ENCODE measurements around the gene CDX1. TPM values are rescaled to one million over a fixed set of nuclear protein-coding genes. Genes with fewer than 3 reads are reported as not detected.

CDX1 gene
- total RNA-seq, 4 donors from 2014 or later = not detected

- Histone ChIP-seq H3K27me3 (peaks cover 44% of the 10 kb centered on the region), H3K4me3 (no peak overlapping the region), H3K9me3 (no peaks in the 10 kb centered on the region), H3K36me3 (no peaks in the 10 kb centered on the region), H3K27ac (no peak overlapping the region), H3K4me1 (peaks cover 0 to 8% (median 6%) of the 10 kb centered on the region in 3 donors)
- WGBS, 2 donors (ENCODE audit: low coverage in 1 of 2) = no CpG with 5 or more reads among the region's 16 CpGs
- TF ChIP-seq POLR2AphosphoS5 (IDR thresholded peaks at IDR 0.05) (no peak), POLR2A (IDR thresholded peaks at IDR 0.05) (no peak), CTCF (IDR thresholded peaks at IDR 0.05) (no peak), EP300 (IDR thresholded peaks at IDR 0.05) (no peak)
- no peak for ATAC-seq
Measured at GRCh38 chr5:150190503-150190979, 24.0 kb downstream of the CDX1 start.

GRCh38 chr5:150190987-150191386 lies 24.4 kb downstream of the CDX1 start:
- ATAC-seq = no peak
- 50% methylated on average over 1 of the region's 2 CpGs; no CpG with 5 or more reads in 1 of the 2 donors for WGBS, 2 donors (ENCODE audit: low coverage in 1 of 2)
- H3K4me1 ChIP-seq = peaks cover 0 to 8% (median 6%) of the 10 kb centered on the region in 3 donors
- H3K36me3 ChIP-seq = no peaks in the 10 kb centered on the region
- H3K9me3 ChIP-seq = no peaks in the 10 kb centered on the region
- H3K27me3 ChIP-seq = peaks cover 44% of the 10 kb centered on the region
- no peak overlapping the region for H3K4me3 ChIP-seq
- H3K27ac ChIP-seq = no peak overlapping the region
- TF ChIP-seq POLR2AphosphoS5 (IDR thresholded peaks at IDR 0.05) (no peak), POLR2A (IDR thresholded peaks at IDR 0.05) (no peak)

DNA sequence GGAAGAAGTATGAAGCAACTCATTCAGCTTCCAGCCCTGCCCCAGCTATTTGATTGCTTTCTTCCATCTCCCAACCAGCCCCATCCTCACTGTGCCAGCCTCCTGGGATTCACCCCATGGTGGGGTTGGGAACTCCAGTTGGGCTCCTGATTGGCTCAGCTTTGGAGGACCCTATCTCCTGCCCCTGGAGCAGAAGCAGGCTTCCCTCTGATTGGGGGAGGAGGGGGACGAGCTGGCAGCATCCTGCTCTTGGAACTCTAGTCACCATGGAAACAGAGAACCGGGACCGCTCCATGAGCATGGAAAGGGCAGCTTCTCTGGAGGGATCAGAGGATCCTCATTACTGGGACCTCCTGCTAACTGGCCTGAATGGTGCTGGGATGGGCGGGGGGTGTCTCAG lies 25.9 kb downstream of the CDX1 start:
- no peaks in the 10 kb centered on the region for H3K9me3 ChIP-seq
- H3K36me3 ChIP-seq = no peaks in the 10 kb centered on the region
- no peak overlapping the region for H3K27ac ChIP-seq
- WGBS, 2 donors (ENCODE audit: low coverage in 1 of 2) = no CpG with 5 or more reads among the region's 4 CpGs
- no peak overlapping the region for H3K4me3 ChIP-seq
- TF ChIP-seq CTCF (IDR thresholded peaks at IDR 0.05) = no peak
- no peak for TF ChIP-seq EP300 (IDR thresholded peaks at IDR 0.05)
- no peak for TF ChIP-seq POLR2AphosphoS5 (IDR thresholded peaks at IDR 0.05)
- no peak for TF ChIP-seq POLR2A (IDR thresholded peaks at IDR 0.05)
- H3K27me3 ChIP-seq = peaks cover 44% of the 10 kb centered on the region
- no peak for ATAC-seq
- peaks cover 0 to 8% (median 6%) of the 10 kb centered on the region in 3 donors for H3K4me1 ChIP-seq

- 69 to 89% methylated on average over 2 to 3 of the region's 9 CpGs for WGBS, 2 donors (ENCODE audit: low coverage in 1 of 2)
- Histone ChIP-seq H3K27ac (no peak overlapping the region), H3K27me3 (peaks cover 12% of the 10 kb centered on the region), H3K4me3 (no peak overlapping the region), H3K36me3 (no peaks in the 10 kb centered on the region), H3K4me1 (no peaks in the 10 kb centered on the region), H3K9me3 (no peaks in the 10 kb centered on the region)
- no peak for TF ChIP-seq POLR2A (IDR thresholded peaks at IDR 0.05)
- no peak for TF ChIP-seq EP300 (IDR thresholded peaks at IDR 0.05)
- no peak for TF ChIP-seq CTCF (IDR thresholded peaks at IDR 0.05)
- no peak for TF ChIP-seq POLR2AphosphoS5 (IDR thresholded peaks at IDR 0.05)
- ATAC-seq = no peak
Measured at GRCh38 chr5:150195736-150196485, 29.3 kb downstream of the CDX1 start.

DNA sequence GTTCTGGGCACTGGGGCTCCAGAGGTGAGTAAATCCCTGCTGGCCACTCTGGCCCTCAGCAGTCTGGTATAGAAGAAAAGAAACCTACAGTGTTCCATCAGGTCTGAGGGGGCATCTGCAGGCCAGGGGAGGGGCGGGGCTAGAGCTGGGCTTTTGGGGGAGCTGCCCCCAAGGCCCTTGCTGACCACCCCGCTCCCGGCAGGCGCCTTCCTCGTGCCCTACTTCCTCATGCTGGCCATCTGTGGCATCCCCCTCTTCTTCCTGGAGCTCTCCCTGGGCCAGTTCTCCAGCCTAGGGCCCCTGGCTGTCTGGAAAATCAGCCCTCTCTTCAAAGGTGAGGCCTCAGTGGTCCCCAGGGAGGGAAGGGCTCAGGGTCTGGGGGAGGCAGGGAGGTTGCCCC lies 29.9 kb downstream of the CDX1 start:
- WGBS, 2 donors (ENCODE audit: low coverage in 1 of 2) = 100% methylated on average over 1 of the region's 5 CpGs; no CpG with 5 or more reads in 1 of the 2 donors
- no peaks in the 10 kb centered on the region for H3K4me1 ChIP-seq
- no peak for ATAC-seq
- no peak overlapping the region for H3K4me3 ChIP-seq
- peaks cover 8% of the 10 kb centered on the region for H3K27me3 ChIP-seq
- no peak for TF ChIP-seq EP300 (IDR thresholded peaks at IDR 0.05)
- TF ChIP-seq POLR2AphosphoS5 (IDR thresholded peaks at IDR 0.05) = no peak
- H3K9me3 ChIP-seq = no peaks in the 10 kb centered on the region
- no peak overlapping the region for H3K27ac ChIP-seq
- H3K36me3 ChIP-seq = no peaks in the 10 kb centered on the region

- no peak for ATAC-seq
- no peak for TF ChIP-seq EP300 (IDR thresholded peaks at IDR 0.05)
- no peak overlapping the region for H3K4me3 ChIP-seq
- 90 to 96% methylated on average over 2 to 4 of the region's 16 CpGs for WGBS, 2 donors (ENCODE audit: low coverage in 1 of 2)
- H3K36me3 ChIP-seq = no peaks in the 10 kb centered on the region
- H3K27ac ChIP-seq = no peak overlapping the region
- peaks cover 4% of the 10 kb centered on the region for H3K27me3 ChIP-seq
- H3K4me1 ChIP-seq = no peaks in the 10 kb centered on the region
- no peaks in the 10 kb centered on the region for H3K9me3 ChIP-seq
Measured at GRCh38 chr5:150196986-150197385, 30.4 kb downstream of the CDX1 start.
